A549 treated with Hydrocortisone at 1 μM for 4 hours (cell line): ENCODE results near the gene CANX. TPM values are rescaled to one million over a fixed set of nuclear protein-coding genes. Genes with fewer than 3 reads are reported as not detected.

Experiments
- total RNA-seq: library from RNA; stranded (reverse); fragments of 200-300 nt; extraction: Qiagen RNA extraction; gene quantifications from 5 replicates; pipeline ENCODE4 v1.2.3, GENCODE V29; 2022

Gene CANX
- 311 to 445 TPM (median 348 TPM) in 5 replicates for total RNA-seq

DNA sequence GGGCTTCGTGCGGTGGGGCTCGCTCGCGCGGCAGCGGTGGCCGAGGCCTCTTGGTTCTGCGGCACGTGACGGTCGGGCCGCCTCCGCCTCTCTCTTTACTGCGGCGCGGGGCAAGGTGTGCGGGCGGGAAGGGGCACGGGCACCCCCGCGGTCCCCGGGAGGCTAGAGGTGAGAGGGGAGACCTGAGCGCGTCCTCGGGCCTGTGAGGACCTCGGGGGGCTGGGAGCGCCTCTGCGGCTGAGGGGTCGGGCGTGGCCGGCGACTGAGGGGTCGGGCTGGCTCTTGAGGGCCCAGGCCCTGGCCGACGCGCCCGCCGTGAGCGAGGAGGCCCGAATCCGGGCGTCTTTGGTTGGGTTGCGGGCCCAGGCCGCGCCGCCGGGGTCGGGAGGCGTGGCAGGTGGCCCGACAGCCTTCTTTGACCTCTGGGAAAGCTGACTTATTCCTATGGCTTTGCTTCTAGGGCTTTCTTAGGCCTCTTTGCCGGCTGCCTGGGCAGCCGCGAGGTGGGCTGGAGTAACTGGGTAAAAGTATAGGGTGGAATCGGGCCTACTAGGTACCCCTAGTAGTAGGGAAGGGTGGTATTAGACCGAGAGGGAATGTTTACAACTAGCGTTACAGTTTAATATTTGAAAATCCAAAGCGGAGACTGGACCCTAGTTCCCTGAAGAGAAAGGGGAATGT, at the start of gene CANX:
TSS of gene CANX (plus strand) at position 33 of the 681 bp plus-strand sequence. CDS start 6,715 bp downstream, outside the sequence.

GRCh38 chr5:179680780-179681401, 17.9 kb upstream of the CANX start, which contains the start of gene CBY3:
Gene CBY3, minus strand, starts transcription at chr5:179681034. Its CDS starts 116 bp downstream, at chr5:179680918.

DNA sequence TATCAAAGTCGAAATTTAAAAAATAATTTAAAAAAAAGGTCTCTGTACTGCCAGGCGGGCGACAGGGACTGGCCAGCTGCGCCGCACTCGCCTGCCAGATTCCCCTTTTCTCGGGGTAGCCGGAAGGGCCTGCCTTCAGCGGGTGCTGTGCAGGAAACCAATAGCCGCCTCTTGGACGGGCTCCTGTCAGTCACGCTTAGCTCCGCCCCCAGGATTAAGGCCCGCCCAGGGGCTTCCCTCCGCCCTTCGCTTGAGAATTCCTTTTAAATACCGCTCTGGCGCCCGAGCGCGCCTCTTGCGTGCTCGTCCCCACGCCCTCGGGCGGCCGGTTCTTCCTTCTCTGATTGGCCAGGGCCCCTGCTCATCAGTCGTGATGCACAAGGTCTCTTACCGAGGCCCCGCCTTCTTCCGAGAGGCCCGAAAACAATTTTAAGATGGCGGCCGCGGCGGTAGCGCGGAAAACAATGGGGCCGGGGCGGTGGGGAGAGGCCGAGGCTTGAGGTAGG, 33.7 kb downstream of the CANX start, which contains the start of gene MAML1:
TSS of gene MAML1 (plus strand) at position 411 of the 506 bp plus-strand sequence. CDS start 291 bp downstream, outside the sequence.

Other genes with a start within 250 kb of the CANX start
- gene RUFY1, start 148.4 kb upstream of the CANX start, total RNA-seq: 26.2 to 29.0 TPM (median 27.6 TPM) in 5 replicates
- gene HNRNPH1, start 75.3 kb upstream of the CANX start, total RNA-seq: 414 to 770 TPM (median 466 TPM) in 5 replicates
- gene CBY3, start 17.9 kb upstream of the CANX start, total RNA-seq: not detected in 5 replicates
- 15.5 to 19.3 TPM (median 18.2 TPM) in 5 replicates for gene MAML1, start 33.9 kb downstream of the CANX start, total RNA-seq
- 0.31 TPM in 1 of 5 replicates, not detected in the others for gene LTC4S, start 95.0 kb downstream of the CANX start, total RNA-seq
- gene MGAT4B, start 107.9 kb downstream of the CANX start, total RNA-seq: 184 to 220 TPM (median 202 TPM) in 5 replicates
- 717 to 1,307 TPM (median 840 TPM) in 5 replicates for gene SQSTM1, start 121.9 kb downstream of the CANX start, total RNA-seq
- gene MRNIP, start 159.8 kb downstream of the CANX start, total RNA-seq: 17.0 to 21.1 TPM (median 19.3 TPM) in 5 replicates
- 60.0 to 66.0 TPM (median 63.4 TPM) in 5 replicates for gene TBC1D9B, start 208.9 kb downstream of the CANX start, total RNA-seq